ENCODE results near the gene LRRIQ4. TPM values are rescaled to one million over a fixed set of nuclear protein-coding genes. Genes with fewer than 3 reads are reported as not detected.

Gene LRRIQ4
- total RNA-seq, 4 donors from 2014 or later: 0.13 TPM; not detected in 3

GRCh38 chr3:169867584-169868210, 55.0 kb downstream of the LRRIQ4 start:
- H3K4me3 ChIP-seq: no peak overlapping the region
- no peaks in the 10 kb centered on the region for H3K4me1 ChIP-seq
- intact Hi-C loops (cut with DNase I; ENCODE audit: low total_unique reads) (no loop called here), in situ Hi-C loops (cut with MboI; ENCODE audit: low sequenced_read_pairs in 4 of 4) (no loop called here)
- H3K27ac ChIP-seq: no peak overlapping the region
- no peak for ATAC-seq
- no peak for DNase-seq
- H3K36me3 ChIP-seq: no peaks in the 10 kb centered on the region
- H3K27me3 ChIP-seq: no peaks in the 10 kb centered on the region
- no peaks in the 10 kb centered on the region for H3K9me3 ChIP-seq
- TF ChIP-seq POLR2A (IDR thresholded peaks at IDR 0.05) (no peak), CTCF (IDR thresholded peaks at IDR 0.05 in 4 of 5, conservative IDR thresholded peaks at IDR 0.05 in 1 of 5) (no peak)

GRCh38 chr3:169868369-169868768, 55.7 kb downstream of the LRRIQ4 start:
- Histone ChIP-seq H3K27me3 (no peaks in the 10 kb centered on the region), H3K27ac (no peak overlapping the region), H3K9me3 (no peaks in the 10 kb centered on the region), H3K4me1 (no peaks in the 10 kb centered on the region), H3K4me3 (no peak overlapping the region), H3K36me3 (no peaks in the 10 kb centered on the region)
- in situ Hi-C loops (cut with MboI; ENCODE audit: low sequenced_read_pairs in 4 of 4) (no loop called here), intact Hi-C loops (cut with DNase I; ENCODE audit: low total_unique reads) (no loop called here)
- ATAC-seq (no peak), DNase-seq (no peak)
- TF ChIP-seq CTCF (IDR thresholded peaks at IDR 0.05 in 4 of 5, conservative IDR thresholded peaks at IDR 0.05 in 1 of 5) (no peak), POLR2A (IDR thresholded peaks at IDR 0.05) (no peak)

- TF ChIP-seq CTCF (IDR thresholded peaks at IDR 0.05 in 4 of 5, conservative IDR thresholded peaks at IDR 0.05 in 1 of 5) (no peak), POLR2A (IDR thresholded peaks at IDR 0.05) (no peak)
- intact Hi-C loops (cut with DNase I; ENCODE audit: low total_unique reads): no loop called here
- ATAC-seq (no peak), DNase-seq (no peak)
- H3K4me1 ChIP-seq: no peaks in the 10 kb centered on the region
- no peaks in the 10 kb centered on the region for H3K9me3 ChIP-seq
- no peak within 1 kb of the TSS for H3K27ac ChIP-seq
- no peaks in the 10 kb centered on the region for H3K27me3 ChIP-seq
- no peaks in the 10 kb centered on the region for H3K36me3 ChIP-seq
- H3K4me3 ChIP-seq: no peak within 1 kb of the TSS
- in situ Hi-C loops (cut with MboI; ENCODE audit: low sequenced_read_pairs in 4 of 4): no loop called here
Measured at GRCh38 chr3:169869484-169870220, 57.0 kb downstream of the LRRIQ4 start, which contains the start of gene LRRC31. Gene LRRC31, minus strand, starts transcription at chr3:169869935. Its CDS starts 128 bp downstream, at chr3:169869807.

- no peak for DNase-seq
- in situ Hi-C loops (cut with MboI; ENCODE audit: low sequenced_read_pairs in 4 of 4): no loop called here
- no peaks in the 10 kb centered on the region for H3K9me3 ChIP-seq
- H3K4me3 ChIP-seq: no peak overlapping the region
- no peak overlapping the region for H3K27ac ChIP-seq
- no peaks in the 10 kb centered on the region for H3K36me3 ChIP-seq
- TF ChIP-seq CTCF (IDR thresholded peaks at IDR 0.05 in 4 of 5, conservative IDR thresholded peaks at IDR 0.05 in 1 of 5) (no peak), POLR2A (IDR thresholded peaks at IDR 0.05) (no peak)
- ATAC-seq: no peak
- no peaks in the 10 kb centered on the region for H3K4me1 ChIP-seq
- intact Hi-C loops (cut with DNase I; ENCODE audit: low total_unique reads): no loop called here
- H3K27me3 ChIP-seq: no peaks in the 10 kb centered on the region
Measured at GRCh38 chr3:169871129-169871886, 58.6 kb downstream of the LRRIQ4 start.
